ENCODE measurements around the gene CENPV. TPM values are rescaled to one million over a fixed set of nuclear protein-coding genes. Genes with fewer than 3 reads are reported as not detected.
"Not testable (repeated sequence)": the region's sequence is repeated elsewhere in the genome, so short reads cannot be mapped to it uniquely, and the experiment has no call there.

CENPV gene
- total RNA-seq, 3 donors from 2014 or later: 26.9 to 91.5 (median 50.1) TPM

- peak; percentile 48 for ATAC-seq
- no peak overlapping the region for H3K4me3 ChIP-seq
- TF ChIP-seq, protein P1, sequence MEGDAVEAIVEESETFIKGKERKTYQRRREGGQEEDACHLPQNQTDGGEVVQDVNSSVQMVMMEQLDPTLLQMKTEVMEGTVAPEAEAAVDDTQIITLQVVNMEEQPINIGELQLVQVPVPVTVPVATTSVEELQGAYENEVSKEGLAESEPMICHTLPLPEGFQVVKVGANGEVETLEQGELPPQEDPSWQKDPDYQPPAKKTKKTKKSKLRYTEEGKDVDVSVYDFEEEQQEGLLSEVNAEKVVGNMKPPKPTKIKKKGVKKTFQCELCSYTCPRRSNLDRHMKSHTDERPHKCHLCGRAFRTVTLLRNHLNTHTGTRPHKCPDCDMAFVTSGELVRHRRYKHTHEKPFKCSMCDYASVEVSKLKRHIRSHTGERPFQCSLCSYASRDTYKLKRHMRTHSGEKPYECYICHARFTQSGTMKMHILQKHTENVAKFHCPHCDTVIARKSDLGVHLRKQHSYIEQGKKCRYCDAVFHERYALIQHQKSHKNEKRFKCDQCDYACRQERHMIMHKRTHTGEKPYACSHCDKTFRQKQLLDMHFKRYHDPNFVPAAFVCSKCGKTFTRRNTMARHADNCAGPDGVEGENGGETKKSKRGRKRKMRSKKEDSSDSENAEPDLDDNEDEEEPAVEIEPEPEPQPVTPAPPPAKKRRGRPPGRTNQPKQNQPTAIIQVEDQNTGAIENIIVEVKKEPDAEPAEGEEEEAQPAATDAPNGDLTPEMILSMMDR (IDR thresholded peaks at IDR 0.05): no peak
- intact Hi-C loops (cut with DNase I, micrococcal nuclease): no loop called here
- peaks cover 34% of the 10 kb centered on the region for H3K4me1 ChIP-seq (ENCODE audit: low read depth)
- peak in 1 of 3 donors; percentile 50 for DNase-seq
- H3K36me3 ChIP-seq (ENCODE audit: low read depth): no peaks in the 10 kb centered on the region
- H3K9me3 ChIP-seq: no peaks in the 10 kb centered on the region
These were observed 55.1 kb downstream of the CENPV start for GRCh38 chr17:16298140-16298662.

DNA sequence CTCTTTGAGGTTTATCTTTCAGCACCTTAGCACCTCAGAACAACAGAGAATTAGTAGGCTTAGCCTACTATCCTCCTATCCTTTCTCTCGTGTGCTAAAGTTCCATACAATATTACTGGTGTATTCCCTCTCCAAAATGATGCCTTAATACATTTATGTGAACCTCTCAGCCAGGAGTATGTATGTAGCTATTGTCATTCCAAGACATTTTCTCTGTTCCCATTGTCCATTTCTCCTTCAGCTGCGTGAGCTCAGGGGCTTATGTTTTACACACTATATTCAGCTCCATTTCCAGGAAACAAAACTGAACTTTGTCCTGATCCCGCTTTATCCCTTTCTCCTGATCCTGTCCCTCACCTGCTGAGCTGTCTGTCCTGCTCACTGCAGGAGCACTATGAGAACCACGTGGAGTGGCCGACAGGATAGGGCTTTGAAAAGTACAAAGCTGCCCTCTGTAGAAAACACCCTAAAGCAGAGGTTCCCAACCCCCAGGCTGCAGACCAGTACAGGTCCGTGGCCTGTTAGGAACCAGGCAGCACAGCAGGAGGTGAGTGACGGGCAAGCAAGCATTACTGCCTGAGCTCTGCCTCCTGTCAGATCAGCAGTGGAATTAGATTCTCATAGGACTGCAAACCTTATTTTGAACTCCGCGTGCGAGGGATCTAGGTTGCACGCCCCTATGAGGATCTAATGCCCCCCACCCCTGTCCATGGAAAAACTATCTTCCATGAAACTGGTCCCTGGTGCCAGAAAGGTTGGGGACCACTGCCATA is 55.7 kb downstream of the CENPV start:
- ATAC-seq (peak; percentile 73), DNase-seq (peak; percentile 59 to 64 (median 61))

DNA sequence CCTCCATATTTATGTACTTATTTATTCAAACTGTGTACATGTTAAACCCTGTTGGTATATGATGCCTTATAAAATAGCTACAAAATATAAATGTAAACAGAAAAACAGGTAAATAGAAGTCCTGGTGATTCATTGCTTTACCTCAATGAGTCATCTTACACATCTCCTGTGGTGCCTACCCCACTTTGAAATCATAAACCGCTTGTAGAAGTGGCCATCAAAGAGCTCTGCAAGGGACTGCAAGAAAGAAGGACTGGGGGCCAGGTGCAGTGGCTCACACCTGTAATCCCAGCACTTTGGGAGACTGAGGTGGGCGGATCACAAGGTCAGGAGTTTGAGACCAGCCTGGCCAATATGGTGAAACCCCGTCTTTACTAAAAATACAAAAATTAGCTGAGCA is 57.2 kb downstream of the CENPV start:
- H3K4me1 ChIP-seq (ENCODE audit: low read depth): peaks cover 34% of the 10 kb centered on the region
- DNase-seq; H3K4me3 ChIP-seq; ATAC-seq; H3K36me3 ChIP-seq (ENCODE audit: low read depth); H3K9me3 ChIP-seq; intact Hi-C loops (cut with DNase I, micrococcal nuclease): not testable (repeated sequence)

More for the DNA sequence above, 55.7 kb downstream of the CENPV start:
- Histone ChIP-seq H3K9me3 (no peaks in the 10 kb centered on the region), H3K36me3 (ENCODE audit: low read depth) (no peaks in the 10 kb centered on the region), H3K4me3 (no peak overlapping the region), H3K4me1 (ENCODE audit: low read depth) (peaks cover 34% of the 10 kb centered on the region)
- intact Hi-C loops (cut with DNase I, micrococcal nuclease): no loop called here
- TF ChIP-seq, protein P1 (IDR thresholded peaks at IDR 0.05): no peak

DNA sequence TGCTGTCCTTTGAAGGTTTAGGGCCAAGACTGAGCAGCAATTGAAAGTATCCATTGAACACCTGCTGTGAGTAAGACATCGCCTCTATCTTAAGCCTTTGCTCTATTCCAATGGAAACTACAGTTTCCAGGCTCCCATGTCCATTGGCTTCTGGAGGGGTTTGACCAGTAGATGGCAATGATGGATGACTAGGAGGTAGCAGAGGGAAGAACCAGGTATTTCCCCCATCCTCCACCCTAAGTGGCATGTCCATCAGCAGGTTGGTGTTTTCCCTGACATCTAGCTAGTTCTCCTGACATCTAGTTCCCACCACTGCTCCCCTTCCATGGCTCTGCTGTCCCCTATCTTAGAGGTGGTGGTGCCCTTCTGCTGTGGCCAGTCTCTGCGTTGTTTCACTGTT is 58.7 kb downstream of the CENPV start:
- peaks cover 37% of the 10 kb centered on the region for H3K4me1 ChIP-seq (ENCODE audit: low read depth)
- no peaks in the 10 kb centered on the region for H3K9me3 ChIP-seq
- H3K4me3 ChIP-seq: no peak overlapping the region
- H3K36me3 ChIP-seq (ENCODE audit: low read depth): no peaks in the 10 kb centered on the region
- DNase-seq (no peak), ATAC-seq (peak; percentile 4)
- TF ChIP-seq, protein P1 (IDR thresholded peaks at IDR 0.05): no peak
- intact Hi-C loops (cut with DNase I, micrococcal nuclease): no loop called here

DNA sequence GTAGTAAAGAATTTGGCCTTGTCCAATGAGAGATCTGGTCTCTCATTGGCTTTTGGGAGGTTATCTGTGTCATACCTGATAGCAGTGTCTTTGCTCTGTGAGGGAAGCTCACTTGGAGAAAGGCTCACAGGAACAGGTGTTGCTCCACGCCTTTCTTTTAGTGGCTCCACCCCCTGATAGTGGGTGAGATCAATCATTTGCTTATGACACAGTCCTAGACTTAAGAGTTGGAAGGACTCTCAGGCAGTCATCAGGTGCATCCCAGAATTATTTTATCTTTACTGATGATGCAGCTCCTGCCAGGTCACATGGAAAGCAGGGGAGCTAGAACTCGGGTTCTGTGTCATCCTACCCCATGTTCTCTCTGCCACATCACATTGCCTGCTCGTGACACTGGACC is 59.3 kb downstream of the CENPV start:
- intact Hi-C loops (cut with DNase I, micrococcal nuclease): no loop called here
- ATAC-seq: peak; percentile 59
- TF ChIP-seq, protein P1 (IDR thresholded peaks at IDR 0.05): no peak
- DNase-seq: peak in 1 of 3 donors; percentile 81
- Histone ChIP-seq H3K9me3 (no peaks in the 10 kb centered on the region), H3K4me1 (ENCODE audit: low read depth) (peaks cover 42% of the 10 kb centered on the region), H3K4me3 (no peak overlapping the region), H3K36me3 (ENCODE audit: low read depth) (no peaks in the 10 kb centered on the region)

Other genes starting within 250 kb of the CENPV start
- 100 to 1,000 TPM; 196 to 238 (median 227) TPM for gene NCOR1, start 137.9 kb downstream of the CENPV start, total RNA-seq
- 10 to 100 TPM; 28.2 to 51.8 (median 49.8) TPM for gene PIGL, start 136.3 kb downstream of the CENPV start, total RNA-seq
- 1,000 to 10,000 TPM; 1,560 to 1,757 (median 1,606) TPM for gene UBB, start 27.6 kb upstream of the CENPV start, total RNA-seq
- 10 to 100 TPM in 2 of 3 donors, 1 to 10 TPM in 1; 4.8 to 15.2 (median 13.3) TPM for gene TRPV2, start 62.1 kb upstream of the CENPV start, total RNA-seq
- gene LRRC75A, start 138.7 kb upstream of the CENPV start, total RNA-seq: 10 to 100 TPM; 37.1 to 85.7 (median 52.6) TPM
- gene ZNF287, start 215.7 kb upstream of the CENPV start, total RNA-seq: 1 to 10 TPM in 2 of 3 donors, under 1 TPM in 1; 0.96 to 8.0 (median 4.8) TPM